Keratinocyte (primary cell): ENCODE results near the gene GAMT. TPM values are rescaled to one million over a fixed set of nuclear protein-coding genes. Genes with fewer than 3 reads are reported as not detected.

Source experiments
- DNase-seq: peaks from one replicate; pipeline ENCODE4 v3.0.0-alpha.2; 2011; ENCODE audit warnings: low read depth, missing footprints, low spot score
- FAIRE-seq: peaks from 2 replicates; lab custom pipeline; 2011; peaks lifted over from hg19 to GRCh38; lab: Jason Lieb, UNC
- H2AFZ ChIP-seq: 2 replicates; pipeline ENCODE4 v1.6.0; 2012; ENCODE audit warnings: low read length, control low read depth, inconsistent platforms; ENCODE audit not compliant: control insufficient read depth
- H3K27ac ChIP-seq: 2 replicates; pipeline ENCODE4 v1.5.1; 2011; ENCODE audit warnings: low read length; ENCODE audit not compliant: control insufficient read depth, insufficient read depth
- H3K27me3 ChIP-seq: 3 replicates; pipeline ENCODE4 v1.6.0; 2011; ENCODE audit warnings: low read length; ENCODE audit not compliant: control insufficient read depth, insufficient read depth; ENCODE audit errors: extremely low read depth
- H3K36me3 ChIP-seq, 2 experiments: 2 replicates in 1 of 2; 3 replicates in 1 of 2; pipeline ENCODE4 v1.5.1; 2011; ENCODE audit warnings: low read length in 2 of 2, mild to moderate bottlenecking in 1 of 2; ENCODE audit not compliant: control insufficient read depth in 2 of 2, insufficient read depth in 2 of 2; ENCODE audit errors: extremely low read depth in 1 of 2
- H3K4me1 ChIP-seq: 3 replicates; pipeline ENCODE4 v1.5.1; 2011; ENCODE audit warnings: low read length; ENCODE audit not compliant: control insufficient read depth, insufficient read depth; ENCODE audit errors: extremely low read depth
- H3K4me2 ChIP-seq: 3 replicates; pipeline ENCODE4 v1.6.0; 2011; ENCODE audit warnings: low read depth, low read length; ENCODE audit not compliant: control insufficient read depth, insufficient read depth; ENCODE audit errors: extremely low read depth
- H3K4me3 ChIP-seq, 3 experiments: fragments of 200-600 bp in 1 of 3; sonication (generic) in 1 of 3; 2 replicates in 2 of 3; 3 replicates in 1 of 3; pipeline ENCODE4 v1.5.1; 2011 to 2016; ENCODE audit warnings: low read length in 3 of 3, mild to moderate bottlenecking in 3 of 3, control low read depth in 2 of 3, inconsistent platforms in 1 of 3, low read depth in 1 of 3, mixed read lengths in 1 of 3, mixed run types in 1 of 3, moderate library complexity in 1 of 3; ENCODE audit not compliant: control insufficient read depth in 2 of 3, insufficient read depth in 2 of 3; ENCODE audit errors: extremely low read depth in 1 of 3
- H3K79me2 ChIP-seq: 2 replicates; pipeline ENCODE4 v1.6.0; 2012; ENCODE audit warnings: low read length; ENCODE audit not compliant: control insufficient read depth, insufficient read depth
- H3K9ac ChIP-seq: 3 replicates; pipeline ENCODE4 v1.6.0; 2011; ENCODE audit warnings: low read length; ENCODE audit not compliant: control insufficient read depth, insufficient read depth; ENCODE audit errors: extremely low read depth
- H3K9me1 ChIP-seq: 3 replicates; pipeline ENCODE4 v1.6.0; 2011; ENCODE audit warnings: low read length; ENCODE audit not compliant: control insufficient read depth, insufficient read depth; ENCODE audit errors: extremely low read depth
- H3K9me3 ChIP-seq: 2 replicates; pipeline ENCODE4 v1.5.1; 2012; ENCODE audit warnings: low read depth, low read length; ENCODE audit not compliant: control insufficient read depth
- H4K20me1 ChIP-seq: 3 replicates; pipeline ENCODE4 v1.6.0; 2011; ENCODE audit warnings: low read length; ENCODE audit not compliant: control insufficient read depth, insufficient read depth; ENCODE audit errors: extremely low read depth
- EZH2 ChIP-seq: IDR thresholded peaks from one replicate; pipeline ENCODE4 v1.6.1; 2012; ENCODE audit warnings: inconsistent platforms, mild to moderate bottlenecking, low read length, moderate library complexity
- dilution Hi-C: fragments of 300-500 bp; cut with MboI; formaldehyde crosslinking; loops from one replicate; pipeline ENCODE4 v1.7.0; 2020; ENCODE audit warnings: low sequenced_read_pairs; ENCODE audit not compliant: extremely low pct_ligation_motif_present
- polyA plus RNA-seq, 5 experiments: library from polyadenylated mRNA; depleted of rRNA in 3 of 5; stranded (reverse) in 3 of 5; stranded (forward) in 1 of 5; unstranded in 1 of 5; fragments of >200 nt; gene quantifications; 1 replicate in 1 of 5; 2 replicates in 3 of 5; 3 replicates in 1 of 5; pipeline versions ENCODE4 v1.2.1 to v1.2.3, GENCODE V29; 2011 to 2012; ENCODE audit warnings: missing spikeins in 2 of 5, low read depth in 1 of 5, low replicate concordance in 1 of 5
- TF ChIP-seq, protein P1 (sequence below), 3 experiments: IDR thresholded peaks in 1 of 3; conservative IDR thresholded peaks in 1 of 3; optimal IDR thresholded peaks in 1 of 3; 2 replicates in 2 of 3; 3 replicates in 1 of 3; pipeline versions ENCODE3 to v1.5.1; 2011; ENCODE audit warnings: low read length in 3 of 3, mild to moderate bottlenecking in 3 of 3, moderate library complexity in 2 of 3, control low read depth in 1 of 3, inconsistent platforms in 1 of 3; ENCODE audit not compliant: insufficient read depth in 2 of 3; ENCODE audit errors: extremely low read depth in 1 of 3

The GAMT gene
- polyA plus RNA-seq, 1 donor (not counting 4 experiments of a cell fraction or from before 2014, with no cell fraction given), result 5.7 TPM

GRCh38 chr19:1412323-1412923 lies 11.1 kb upstream of the GAMT start:
- peaks cover 8 to 25% of the 10 kb centered on the region in 2 experiments for H3K36me3 ChIP-seq
- no peak for TF ChIP-seq EZH2
- TF ChIP-seq, protein P1, sequence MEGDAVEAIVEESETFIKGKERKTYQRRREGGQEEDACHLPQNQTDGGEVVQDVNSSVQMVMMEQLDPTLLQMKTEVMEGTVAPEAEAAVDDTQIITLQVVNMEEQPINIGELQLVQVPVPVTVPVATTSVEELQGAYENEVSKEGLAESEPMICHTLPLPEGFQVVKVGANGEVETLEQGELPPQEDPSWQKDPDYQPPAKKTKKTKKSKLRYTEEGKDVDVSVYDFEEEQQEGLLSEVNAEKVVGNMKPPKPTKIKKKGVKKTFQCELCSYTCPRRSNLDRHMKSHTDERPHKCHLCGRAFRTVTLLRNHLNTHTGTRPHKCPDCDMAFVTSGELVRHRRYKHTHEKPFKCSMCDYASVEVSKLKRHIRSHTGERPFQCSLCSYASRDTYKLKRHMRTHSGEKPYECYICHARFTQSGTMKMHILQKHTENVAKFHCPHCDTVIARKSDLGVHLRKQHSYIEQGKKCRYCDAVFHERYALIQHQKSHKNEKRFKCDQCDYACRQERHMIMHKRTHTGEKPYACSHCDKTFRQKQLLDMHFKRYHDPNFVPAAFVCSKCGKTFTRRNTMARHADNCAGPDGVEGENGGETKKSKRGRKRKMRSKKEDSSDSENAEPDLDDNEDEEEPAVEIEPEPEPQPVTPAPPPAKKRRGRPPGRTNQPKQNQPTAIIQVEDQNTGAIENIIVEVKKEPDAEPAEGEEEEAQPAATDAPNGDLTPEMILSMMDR (optimal IDR thresholded peaks at IDR 0.05 in 1 of 3, IDR thresholded peaks at IDR 0.05 in 1 of 3, conservative IDR thresholded peaks at IDR 0.05 in 1 of 3; ENCODE audit: extremely low read depth in 1 of 3, insufficient read depth in 2 of 3, low read length in 3 of 3), result no peak
- no peak overlapping the region for H3K27ac ChIP-seq
- FAIRE-seq (no peak), DNase-seq (no peak)
- H3K4me2 ChIP-seq, result no peak overlapping the region
- H3K4me1 ChIP-seq, result peaks cover 55% of the 10 kb centered on the region
- no peaks in the 10 kb centered on the region for H3K9me3 ChIP-seq
- H4K20me1 ChIP-seq, result peaks cover 74% of the 10 kb centered on the region
- no peak overlapping the region for H3K9ac ChIP-seq
- H3K4me3 ChIP-seq, result no peak overlapping the region
- peaks cover 4% of the 10 kb centered on the region for H3K9me1 ChIP-seq
- no peak overlapping the region for H2AFZ ChIP-seq
- dilution Hi-C loops, result no loop called here
- no peaks in the 10 kb centered on the region for H3K27me3 ChIP-seq
- H3K79me2 ChIP-seq, result peaks cover 92% of the 10 kb centered on the region

DNA sequence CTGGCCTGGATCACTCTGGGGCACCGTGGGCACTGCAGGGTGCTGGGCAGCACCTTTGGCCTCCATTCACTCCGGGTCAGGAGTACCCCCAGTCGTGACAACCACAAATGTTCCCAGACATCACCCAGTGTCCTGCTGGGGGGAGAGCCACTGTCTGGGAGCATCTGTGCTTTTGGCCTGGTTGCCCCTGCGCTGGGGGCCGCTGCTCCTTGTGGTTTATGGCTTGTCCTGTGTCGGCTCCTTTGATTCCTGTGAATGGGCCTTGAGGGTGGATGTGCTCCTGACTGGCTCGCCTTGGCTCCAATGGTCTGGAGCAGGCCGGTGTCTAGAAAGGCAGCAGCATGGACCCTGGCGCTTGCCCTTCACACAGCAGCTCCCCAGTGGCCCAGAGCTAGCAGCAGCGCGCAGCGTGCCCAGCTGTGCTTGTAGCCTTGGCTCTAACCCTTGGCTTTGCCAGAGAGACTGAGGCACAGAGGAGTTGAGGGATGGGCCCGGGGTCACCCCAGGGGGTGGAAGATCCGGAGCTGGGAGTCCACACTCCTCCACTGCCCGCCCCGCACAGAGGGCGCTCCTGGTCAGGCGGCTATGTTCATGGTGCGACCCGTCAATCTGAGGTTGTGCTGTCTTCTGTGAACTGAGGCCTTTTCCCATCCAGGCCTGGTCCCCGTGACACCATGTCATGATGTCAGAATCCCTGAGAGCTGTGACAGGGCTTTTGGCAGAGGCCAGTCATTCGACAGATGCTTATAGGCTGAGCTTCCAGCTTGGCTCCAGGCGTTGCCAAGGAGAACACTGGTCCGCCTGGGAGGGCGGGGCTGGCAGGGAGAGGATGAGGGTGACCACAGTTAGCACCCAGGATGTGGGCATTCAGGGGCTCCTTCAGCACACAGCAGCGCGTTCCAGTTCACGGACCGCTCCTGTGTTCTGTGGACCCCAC lies 10.2 kb upstream of the GAMT start:
- Histone ChIP-seq H2AFZ (no peak overlapping the region), H3K4me2 (no peak overlapping the region), H3K9me3 (no peaks in the 10 kb centered on the region), H3K27ac (no peak overlapping the region), H3K9me1 (peaks cover 4% of the 10 kb centered on the region), H3K4me1 (peaks cover 51% of the 10 kb centered on the region), H4K20me1 (peaks cover 66% of the 10 kb centered on the region), H3K27me3 (no peaks in the 10 kb centered on the region), H3K79me2 (peaks cover 83% of the 10 kb centered on the region), H3K36me3 (peaks cover 5 to 20% of the 10 kb centered on the region in 2 experiments), H3K4me3 (no peak overlapping the region), H3K9ac (peak overlapping the region; percentile 4)
- TF ChIP-seq, protein P1 (optimal IDR thresholded peaks at IDR 0.05 in 1 of 3, IDR thresholded peaks at IDR 0.05 in 1 of 3, conservative IDR thresholded peaks at IDR 0.05 in 1 of 3; ENCODE audit: extremely low read depth in 1 of 3, insufficient read depth in 2 of 3, low read length in 3 of 3), result no peak
- no peak for TF ChIP-seq EZH2
- dilution Hi-C loops, result no loop called here
- DNase-seq (no peak), FAIRE-seq (no peak)
